Astrocyte of the spinal cord (primary cell): Measurements from ENCODE around the gene DES.
A peak's percentile ranks its signal among the peaks of the same experiment; 100 is the strongest.

ENCODE experiments used
- DNase-seq: peaks from one replicate; pipeline ENCODE4 v3.0.0; 2011; ENCODE audit warnings: low read depth, low spot score
- H3K4me3 ChIP-seq: 2 replicates; pipeline ENCODE4 v1.5.1; 2011; ENCODE audit warnings: low read depth, mild to moderate bottlenecking, low read length, moderate library complexity
- CTCF ChIP-seq: IDR thresholded peaks from 2 replicates; pipeline ENCODE4 v1.5.1; 2012; ENCODE audit warnings: low read depth, mild to moderate bottlenecking, low read length, inconsistent platforms
- in situ Hi-C: cut with HindIII; loops from 2 replicates; pipeline ENCODE4 v1.10.0; 2017; ENCODE audit warnings: low sequenced_read_pairs

The DES gene

GRCh38 chr2:219437690-219438206 is 19.6 kb downstream of the DES start:
- TF ChIP-seq CTCF = no peak

GRCh38 chr2:219438453-219438852 is 20.3 kb downstream of the DES start:
- no peak overlapping the region for H3K4me3 ChIP-seq
- in situ Hi-C loops = no loop called here
- no peak for DNase-seq
- no peak for TF ChIP-seq CTCF

More at GRCh38 chr2:219437690-219438206, 19.6 kb downstream of the DES start:
- H3K4me3 ChIP-seq = no peak overlapping the region
- DNase-seq = no peak
- in situ Hi-C loops = no loop called here

GRCh38 chr2:219439506-219439905 is 21.3 kb downstream of the DES start:
- TF ChIP-seq CTCF = no peak
- in situ Hi-C loops = no loop called here

GRCh38 chr2:219440388-219441256 is 22.4 kb downstream of the DES start:
- no peak overlapping the region for H3K4me3 ChIP-seq
- in situ Hi-C loops = no loop called here

More at GRCh38 chr2:219439506-219439905, 21.3 kb downstream of the DES start:
- no peak for DNase-seq
- no peak overlapping the region for H3K4me3 ChIP-seq

GRCh38 chr2:219441451-219442255 is 23.5 kb downstream of the DES start:
- DNase-seq = no peak
- TF ChIP-seq CTCF = no peak

More at GRCh38 chr2:219440388-219441256, 22.4 kb downstream of the DES start:
- DNase-seq = no peak
- TF ChIP-seq CTCF = no peak

GRCh38 chr2:219442256-219443015 is 24.3 kb downstream of the DES start:
- in situ Hi-C loops = no loop called here
- H3K4me3 ChIP-seq = peak overlapping the region; percentile 52
- TF ChIP-seq CTCF = no peak
- no peak for DNase-seq

More at GRCh38 chr2:219441451-219442255, 23.5 kb downstream of the DES start:
- H3K4me3 ChIP-seq = peak overlapping the region; percentile 52
- in situ Hi-C loops = no loop called here
